ENCODE results near the gene PDE5A. TPM values are rescaled to one million over a fixed set of nuclear protein-coding genes. Genes with fewer than 3 reads are reported as not detected.

PDE5A gene
- total RNA-seq, 3 donors from 2014 or later = 35.4 to 131 (median 58.4) TPM

GRCh38 chr4:119671205-119671604 is 42.6 kb upstream of the PDE5A start:
- Histone ChIP-seq H3K4me3 (no peak overlapping the region), H3K9me3 (no peaks in the 10 kb centered on the region), H3K4me1 (ENCODE audit: low read depth) (no peaks in the 10 kb centered on the region), H3K36me3 (ENCODE audit: low read depth) (no peaks in the 10 kb centered on the region)
- ATAC-seq = no peak
- no peak for DNase-seq
- intact Hi-C loops (cut with DNase I, micrococcal nuclease) = no loop called here
- TF ChIP-seq CTCF (IDR thresholded peaks at IDR 0.05) = no peak

- Histone ChIP-seq H3K36me3 (ENCODE audit: low read depth) (no peaks in the 10 kb centered on the region), H3K4me1 (ENCODE audit: low read depth) (no peaks in the 10 kb centered on the region), H3K9me3 (no peaks in the 10 kb centered on the region), H3K4me3 (no peak overlapping the region)
- intact Hi-C loops (cut with DNase I, micrococcal nuclease) = no loop called here
- TF ChIP-seq CTCF (IDR thresholded peaks at IDR 0.05) = no peak
- ATAC-seq = no peak
- no peak for DNase-seq
Observed at GRCh38 chr4:119667802-119668201, 39.2 kb upstream of the PDE5A start.

DNA sequence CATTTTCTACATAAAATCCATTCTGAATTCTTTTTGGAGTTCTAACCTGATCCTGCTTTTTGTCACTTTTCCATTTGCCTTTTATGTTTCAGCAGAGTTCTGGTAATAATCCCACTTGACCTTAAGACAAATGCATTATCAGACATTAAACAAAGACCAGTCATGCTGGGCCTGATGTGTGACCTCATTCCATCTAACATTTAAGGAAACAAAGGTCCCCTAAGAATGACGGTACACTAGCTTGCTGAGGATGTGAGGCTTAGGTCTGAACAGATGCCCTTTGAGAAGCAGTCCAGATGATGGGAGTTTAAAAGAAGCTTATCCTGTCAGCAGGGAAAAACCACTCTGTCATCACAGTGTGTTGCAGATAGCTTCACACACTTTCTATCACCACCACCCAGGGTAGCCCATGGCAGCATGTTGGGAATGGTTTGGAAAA is 38.1 kb upstream of the PDE5A start:
- Histone ChIP-seq H3K4me3 (no peak overlapping the region), H3K4me1 (ENCODE audit: low read depth) (no peaks in the 10 kb centered on the region), H3K36me3 (ENCODE audit: low read depth) (no peaks in the 10 kb centered on the region), H3K9me3 (no peaks in the 10 kb centered on the region)
- no peak for TF ChIP-seq CTCF (IDR thresholded peaks at IDR 0.05)
- intact Hi-C loops (cut with DNase I, micrococcal nuclease) = no loop called here
- no peak for DNase-seq
- ATAC-seq = no peak

GRCh38 chr4:119665752-119666151 is 37.1 kb upstream of the PDE5A start:
- Histone ChIP-seq H3K36me3 (ENCODE audit: low read depth) (no peaks in the 10 kb centered on the region), H3K4me3 (no peak overlapping the region), H3K4me1 (ENCODE audit: low read depth) (no peaks in the 10 kb centered on the region), H3K9me3 (no peaks in the 10 kb centered on the region)
- no peak for TF ChIP-seq CTCF (IDR thresholded peaks at IDR 0.05)
- ATAC-seq (no peak), DNase-seq (no peak)
- intact Hi-C loops (cut with DNase I, micrococcal nuclease) = no loop called here

DNA sequence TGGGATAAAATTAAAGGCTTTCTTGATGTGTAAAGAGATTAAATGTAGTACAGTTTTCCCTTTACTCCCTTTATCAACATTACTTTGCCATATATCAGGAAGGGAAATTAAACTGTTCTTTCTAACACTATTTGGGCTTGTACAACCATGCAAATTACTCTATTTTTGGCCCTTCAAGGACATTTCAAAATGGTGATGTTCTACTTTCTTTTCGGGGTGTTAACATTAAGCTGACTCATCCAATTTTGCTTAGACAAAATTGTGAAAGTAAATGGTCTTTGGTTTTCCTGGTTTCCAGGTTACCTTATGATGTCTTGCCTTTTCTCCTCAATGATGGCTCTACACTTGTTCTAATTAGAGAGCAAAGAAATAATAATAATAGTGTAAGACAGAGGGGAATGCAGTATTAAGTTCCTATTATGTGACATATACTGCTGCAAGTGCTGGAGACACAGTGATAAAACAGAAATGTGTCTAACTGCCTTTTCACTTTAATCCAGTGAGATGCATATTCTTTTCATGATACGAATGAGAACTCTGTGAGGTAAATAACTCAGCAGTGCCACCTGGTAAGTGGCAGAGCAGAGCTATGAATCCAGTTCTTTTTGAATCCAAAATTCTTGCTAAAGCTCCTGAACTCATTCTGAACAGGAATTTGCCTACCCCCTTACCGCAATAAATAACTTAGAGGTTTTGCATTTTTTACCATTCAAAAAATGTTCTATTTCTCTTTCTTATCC is 35.7 kb upstream of the PDE5A start:
- ATAC-seq (no peak), DNase-seq (no peak)
- TF ChIP-seq CTCF (IDR thresholded peaks at IDR 0.05) = no peak
- H3K4me1 ChIP-seq (ENCODE audit: low read depth) = no peaks in the 10 kb centered on the region
- intact Hi-C loops (cut with DNase I, micrococcal nuclease) = no loop called here
- no peak overlapping the region for H3K4me3 ChIP-seq
- no peaks in the 10 kb centered on the region for H3K9me3 ChIP-seq
- H3K36me3 ChIP-seq (ENCODE audit: low read depth) = no peaks in the 10 kb centered on the region
